Mesendoderm (in vitro differentiated cells): ENCODE measurements around the gene SLPI.
A peak's percentile ranks its signal among the peaks of the same experiment; 100 is the strongest.

Source experiments
- DNase-seq: peaks from one replicate; pipeline ENCODE4 v3.0.0; 2013
- H2AK5ac ChIP-seq: 2 replicates; pipeline ENCODE4 v1.6.1; 2013; ENCODE audit warnings: low read length, inconsistent platforms
- H2BK120ac ChIP-seq: 2 replicates; pipeline ENCODE4 v1.6.1; 2013; ENCODE audit warnings: low read depth, mild to moderate bottlenecking, low read length, moderate library complexity, mixed read lengths
- H2BK15ac ChIP-seq: replicated peaks from 2 replicates; pipeline ENCODE4 v1.6.1; 2013; ENCODE audit warnings: low read depth, mild to moderate bottlenecking, moderate library complexity
- H2BK5ac ChIP-seq: 2 replicates; pipeline ENCODE4 v1.6.1; 2013; ENCODE audit warnings: low read length, inconsistent platforms
- H3K18ac ChIP-seq: 2 replicates; pipeline ENCODE4 v1.6.1; 2013; ENCODE audit warnings: mild to moderate bottlenecking, low read length, mixed read lengths
- H3K23ac ChIP-seq: one replicate; pipeline ENCODE4 v1.6.1; 2013; ENCODE audit warnings: low read length
- H3K27ac ChIP-seq: 2 replicates; pipeline ENCODE4 v1.5.1; 2013; ENCODE audit warnings: low read depth, mild to moderate bottlenecking, inconsistent platforms, low read length, moderate library complexity
- H3K27me3 ChIP-seq: 2 replicates; pipeline ENCODE4 v1.6.1; 2013; ENCODE audit warnings: low read length, control low read depth, mild to moderate bottlenecking, inconsistent platforms; ENCODE audit not compliant: insufficient read depth, poor library complexity
- H3K36me3 ChIP-seq: 2 replicates; pipeline ENCODE4 v1.6.1; 2013; ENCODE audit warnings: low read length, inconsistent platforms; ENCODE audit not compliant: control insufficient read depth, insufficient read depth
- H3K4ac ChIP-seq: one replicate; pipeline ENCODE4 v1.6.1; 2013; ENCODE audit warnings: low read depth, mild to moderate bottlenecking, low read length, moderate library complexity
- H3K4me1 ChIP-seq: 2 replicates; pipeline ENCODE4 v1.6.1; 2013; ENCODE audit warnings: low read depth, low read length, inconsistent platforms; ENCODE audit not compliant: control insufficient read depth
- H3K4me2 ChIP-seq: 2 replicates; pipeline ENCODE4 v1.6.1; 2013; ENCODE audit warnings: low read length
- H3K4me3 ChIP-seq: 2 replicates; pipeline ENCODE4 v1.5.1; 2013; ENCODE audit warnings: mild to moderate bottlenecking, low read length
- H3K56ac ChIP-seq: one replicate; pipeline ENCODE4 v1.6.1; 2013; ENCODE audit warnings: low read length
- H3K79me1 ChIP-seq: 2 replicates; pipeline ENCODE4 v1.6.1; 2013; ENCODE audit warnings: low read length, inconsistent platforms
- H3K79me2 ChIP-seq: 2 replicates; pipeline ENCODE4 v1.6.1; 2013; ENCODE audit warnings: mild to moderate bottlenecking, low read length; ENCODE audit not compliant: control insufficient read depth, insufficient read depth
- H3K9ac ChIP-seq: 2 replicates; pipeline ENCODE4 v1.6.1; 2013; ENCODE audit warnings: low read length, inconsistent platforms
- H4K5ac ChIP-seq: one replicate; pipeline ENCODE4 v1.6.1; 2013; ENCODE audit warnings: low read length
- H4K8ac ChIP-seq: one replicate; pipeline ENCODE4 v1.6.1; 2013; ENCODE audit warnings: low read depth, mild to moderate bottlenecking, control low read depth, low read length, moderate library complexity
- whole genome bisulfite sequencing: extraction: QIAGEN DNeasy Blood & Tissue Kit; methylation state at CpG from one replicate; pipeline ENCODE4 v1.1.7; 2013; ENCODE audit warnings: low lambda C conversion rate, missing lambda C conversion rate; ENCODE audit not compliant: insufficient coverage; ENCODE audit errors: extremely low coverage; 5-methylcytosine and 5-hydroxymethylcytosine counted together

Gene SLPI

DNA sequence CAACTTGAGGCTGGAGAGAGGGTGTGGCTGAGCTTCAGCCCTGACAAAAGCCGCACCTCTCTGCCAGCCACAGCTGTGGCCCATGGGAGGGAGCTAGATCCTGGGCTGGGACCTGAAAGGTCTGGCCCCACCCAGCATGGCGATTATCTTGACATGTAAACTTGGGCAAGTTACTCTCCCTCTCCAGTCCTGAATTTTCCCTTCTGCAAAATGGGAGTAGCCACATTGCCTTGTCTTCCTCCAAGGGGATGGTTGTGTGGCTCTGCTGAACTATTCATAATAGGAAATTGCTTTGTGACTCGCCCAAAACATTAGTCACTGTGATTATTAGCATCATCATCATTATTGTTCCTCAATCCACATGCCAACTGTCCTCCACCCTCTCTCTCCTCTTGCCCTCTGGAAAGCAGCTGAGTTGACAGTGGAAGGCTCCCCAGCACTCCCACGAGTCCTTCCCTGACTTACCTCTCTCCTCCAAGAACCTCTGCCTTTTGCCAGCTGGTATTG, 29.2 kb upstream of the SLPI start:
- no peak overlapping the region for H3K9ac ChIP-seq
- no peak overlapping the region for H2AK5ac ChIP-seq
- no peak overlapping the region for H3K18ac ChIP-seq
- no peaks in the 10 kb centered on the region for H3K4me1 ChIP-seq
- no peak overlapping the region for H4K5ac ChIP-seq
- no peaks in the 10 kb centered on the region for H3K36me3 ChIP-seq
- H2BK15ac ChIP-seq, result no peak overlapping the region
- H3K4me2 ChIP-seq, result no peak overlapping the region
- WGBS, result no CpG with 5 or more reads among the region's 4 CpGs
- no peak overlapping the region for H2BK5ac ChIP-seq
- no peaks in the 10 kb centered on the region for H3K27me3 ChIP-seq
- no peaks in the 10 kb centered on the region for H3K79me2 ChIP-seq
- no peak overlapping the region for H3K27ac ChIP-seq
- H3K79me1 ChIP-seq, result no peaks in the 10 kb centered on the region
- no peak overlapping the region for H3K56ac ChIP-seq
- no peak overlapping the region for H3K23ac ChIP-seq
- no peak overlapping the region for H3K4me3 ChIP-seq
- no peak overlapping the region for H4K8ac ChIP-seq
- H3K4ac ChIP-seq, result no peak overlapping the region
- no peak overlapping the region for H2BK120ac ChIP-seq
- DNase-seq, result no peak

DNA sequence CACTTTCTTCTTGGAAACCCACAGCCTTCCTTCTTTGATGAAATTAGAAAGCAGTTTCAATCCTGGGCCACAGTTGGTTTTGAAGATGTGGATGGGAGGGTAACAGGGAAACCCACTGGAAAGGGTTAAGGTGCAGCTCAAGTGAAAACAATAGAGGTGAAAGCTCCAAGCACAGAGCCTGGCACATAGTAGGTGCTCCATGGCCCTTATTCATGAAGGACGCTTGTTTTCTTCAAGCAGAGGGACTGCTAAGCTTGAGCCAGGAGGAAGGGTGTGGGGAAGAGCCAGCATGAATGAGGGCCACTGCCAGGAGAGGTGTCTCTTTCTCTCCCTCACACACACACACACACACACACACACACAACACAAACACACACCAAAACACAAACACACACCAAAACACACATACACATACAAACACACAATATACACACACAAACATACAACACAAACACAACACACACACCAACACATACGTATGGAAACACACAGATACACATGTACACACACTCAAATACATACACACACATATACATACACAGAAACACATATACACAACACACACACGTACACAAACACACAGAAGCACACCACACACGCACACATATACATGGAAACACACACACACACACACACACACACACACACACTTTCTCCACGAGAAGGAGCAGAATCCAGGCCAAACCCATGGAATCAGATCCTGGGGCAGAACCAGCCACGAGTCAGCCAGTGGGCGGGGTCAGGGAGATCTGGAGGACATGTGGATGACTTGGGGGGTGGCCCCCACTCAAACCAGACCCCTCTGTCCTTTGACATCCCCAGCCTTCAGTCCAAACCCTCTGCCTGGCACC, 28.6 kb upstream of the SLPI start:
- H3K79me2 ChIP-seq, result no peaks in the 10 kb centered on the region
- no peak overlapping the region for H4K5ac ChIP-seq
- no peak overlapping the region for H3K56ac ChIP-seq
- H3K4me2 ChIP-seq, result no peak overlapping the region
- no peaks in the 10 kb centered on the region for H3K4me1 ChIP-seq
- 100% methylated on average over 1 of the region's 7 CpGs for WGBS
- no peak overlapping the region for H2BK5ac ChIP-seq
- no peak overlapping the region for H3K9ac ChIP-seq
- no peak overlapping the region for H3K23ac ChIP-seq
- H3K18ac ChIP-seq, result no peak overlapping the region
- no peaks in the 10 kb centered on the region for H3K27me3 ChIP-seq
- H2AK5ac ChIP-seq, result no peak overlapping the region
- H3K36me3 ChIP-seq, result no peaks in the 10 kb centered on the region
- H3K4ac ChIP-seq, result no peak overlapping the region
- no peak overlapping the region for H3K4me3 ChIP-seq
- H3K27ac ChIP-seq, result no peak overlapping the region
- H2BK15ac ChIP-seq, result no peak overlapping the region
- DNase-seq, result no peak
- H4K8ac ChIP-seq, result no peak overlapping the region
- H2BK120ac ChIP-seq, result no peak overlapping the region
- H3K79me1 ChIP-seq, result no peaks in the 10 kb centered on the region

DNA sequence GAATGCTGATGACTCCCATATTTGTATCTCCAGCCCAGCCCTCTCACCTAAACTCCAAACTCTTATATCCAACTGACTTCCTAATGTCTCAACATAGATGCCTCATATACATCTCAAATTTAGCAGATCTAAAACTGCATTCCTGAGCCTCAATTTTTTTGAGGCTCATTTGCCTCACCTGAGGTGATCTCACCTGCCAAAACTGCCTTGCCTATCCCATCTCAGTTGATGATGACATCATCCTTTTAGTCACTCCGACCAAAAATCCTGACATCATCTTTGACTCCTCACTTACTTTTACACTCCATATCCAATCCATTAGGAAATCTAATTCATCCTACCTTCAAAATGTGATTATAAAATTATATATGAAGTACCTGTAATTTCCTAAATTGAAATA, 25.6 kb upstream of the SLPI start:
- 100% methylated on average over 1 of the region's 1 CpG for WGBS
- no peak overlapping the region for H3K23ac ChIP-seq

DNA sequence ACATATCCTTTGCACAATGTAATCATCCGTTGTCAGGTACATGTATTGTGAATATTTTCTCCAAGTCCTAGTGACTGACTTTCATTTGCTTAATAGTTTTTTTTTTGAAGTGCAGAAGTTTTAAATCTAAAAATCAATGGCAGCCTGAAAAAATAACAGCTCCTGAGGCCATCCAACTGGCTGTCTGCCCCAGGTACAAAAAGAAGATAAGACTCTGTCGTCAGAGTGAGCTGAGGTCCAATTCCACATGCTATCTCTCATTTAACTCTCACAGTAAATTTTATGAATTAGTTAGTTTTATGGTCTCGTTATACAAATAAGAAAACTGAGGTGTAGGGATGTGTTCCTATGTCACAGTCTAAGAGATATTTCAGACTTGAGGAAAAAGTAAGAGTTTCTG, 21.0 kb upstream of the SLPI start:
- H3K36me3 ChIP-seq, result no peaks in the 10 kb centered on the region
- no peak overlapping the region for H3K4me3 ChIP-seq
- H4K5ac ChIP-seq, result no peak overlapping the region
- H3K4me1 ChIP-seq, result no peaks in the 10 kb centered on the region
- H2AK5ac ChIP-seq, result no peak overlapping the region
- WGBS, result no CpG with 5 or more reads among the region's 3 CpGs
- no peaks in the 10 kb centered on the region for H3K27me3 ChIP-seq
- H3K9ac ChIP-seq, result no peak overlapping the region
- no peak overlapping the region for H2BK120ac ChIP-seq
- no peak overlapping the region for H2BK15ac ChIP-seq
- no peak overlapping the region for H3K23ac ChIP-seq
- no peak overlapping the region for H2BK5ac ChIP-seq
- H3K4ac ChIP-seq, result no peak overlapping the region
- no peak overlapping the region for H3K56ac ChIP-seq
- no peaks in the 10 kb centered on the region for H3K79me2 ChIP-seq
- no peaks in the 10 kb centered on the region for H3K79me1 ChIP-seq
- no peak overlapping the region for H3K18ac ChIP-seq
- no peak for DNase-seq
- no peak overlapping the region for H3K4me2 ChIP-seq
- no peak overlapping the region for H4K8ac ChIP-seq
- no peak overlapping the region for H3K27ac ChIP-seq

More for the DNA sequence above, 25.6 kb upstream of the SLPI start:
- no peaks in the 10 kb centered on the region for H3K79me1 ChIP-seq
- H4K8ac ChIP-seq, result no peak overlapping the region
- H3K4me2 ChIP-seq, result no peak overlapping the region
- H3K4me1 ChIP-seq, result no peaks in the 10 kb centered on the region
- no peaks in the 10 kb centered on the region for H3K27me3 ChIP-seq
- no peak overlapping the region for H3K27ac ChIP-seq
- no peak overlapping the region for H2AK5ac ChIP-seq
- no peak overlapping the region for H3K56ac ChIP-seq
- no peak overlapping the region for H3K4me3 ChIP-seq
- no peak overlapping the region for H2BK5ac ChIP-seq
- no peaks in the 10 kb centered on the region for H3K36me3 ChIP-seq
- H4K5ac ChIP-seq, result no peak overlapping the region
- H3K4ac ChIP-seq, result no peak overlapping the region
- no peak overlapping the region for H2BK120ac ChIP-seq
- no peak overlapping the region for H2BK15ac ChIP-seq
- no peak overlapping the region for H3K18ac ChIP-seq
- no peaks in the 10 kb centered on the region for H3K79me2 ChIP-seq
- no peak overlapping the region for H3K9ac ChIP-seq
- peak; percentile 54 for DNase-seq

DNA sequence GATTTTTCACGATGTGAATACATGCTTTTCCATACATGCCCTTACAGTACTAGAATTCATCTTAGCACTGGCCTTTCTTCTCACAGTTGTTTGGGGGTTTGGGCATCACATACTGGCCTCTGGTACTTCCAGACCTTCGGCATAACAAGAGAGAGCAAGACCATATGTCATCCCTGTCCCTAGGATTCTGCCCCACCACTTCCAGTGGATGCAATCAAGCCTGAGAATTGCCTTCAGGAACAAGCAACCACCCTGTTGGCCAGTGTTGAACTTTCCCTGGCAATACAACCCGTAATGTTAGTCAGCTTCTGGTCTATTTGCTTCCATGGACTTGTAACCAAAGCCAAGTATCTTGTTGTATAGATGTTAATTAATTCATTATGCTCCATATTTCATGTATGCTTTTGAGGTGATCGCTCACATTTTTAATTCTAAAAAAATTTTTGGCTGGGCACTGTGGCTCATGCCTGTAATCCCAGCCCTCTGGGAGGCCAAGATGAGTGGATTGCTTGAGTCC, 15.4 kb upstream of the SLPI start:
- no CpG with 5 or more reads among the region's 4 CpGs for WGBS
- H2BK5ac ChIP-seq, result no peak overlapping the region
- no peak overlapping the region for H2AK5ac ChIP-seq
- no peak overlapping the region for H3K4ac ChIP-seq
- H3K56ac ChIP-seq, result no peak overlapping the region
- H3K23ac ChIP-seq, result no peak overlapping the region
- H3K36me3 ChIP-seq, result no peaks in the 10 kb centered on the region
- no peaks in the 10 kb centered on the region for H3K79me1 ChIP-seq
- no peak overlapping the region for H4K8ac ChIP-seq
- no peak overlapping the region for H3K4me2 ChIP-seq
- H3K79me2 ChIP-seq, result no peaks in the 10 kb centered on the region
- H4K5ac ChIP-seq, result no peak overlapping the region
- no peak overlapping the region for H2BK120ac ChIP-seq
- H3K27ac ChIP-seq, result no peak overlapping the region
- H3K9ac ChIP-seq, result no peak overlapping the region
- H3K4me3 ChIP-seq, result no peak overlapping the region
- H3K27me3 ChIP-seq, result no peaks in the 10 kb centered on the region
- DNase-seq, result no peak
- H3K18ac ChIP-seq, result no peak overlapping the region
- no peaks in the 10 kb centered on the region for H3K4me1 ChIP-seq
- no peak overlapping the region for H2BK15ac ChIP-seq
